A673 (cell line): ENCODE measurements around the gene OR2T1. TPM values are rescaled to one million over a fixed set of nuclear protein-coding genes. Genes with fewer than 3 reads are reported as not detected.

Experiments used
- Bru-seq: library from RNA; stranded (reverse); fragments of 400-500 nt; gene quantifications from one replicate; lab custom pipeline; 2021; lab: Mats Ljungman, UMichigan
- BruChase-seq, 2 experiments: library from RNA; stranded (reverse); fragments of 400-500 nt; gene quantifications; one replicate each; lab custom pipeline; 2021; lab: Mats Ljungman, UMichigan
- BruUV-seq: library from RNA; stranded (reverse); fragments of 400-500 nt; replicated peaks from 2 replicates; lab custom pipeline; 2021; lab: Mats Ljungman, UMichigan
- CTCF ChIA-PET: fragments of 300-600 bp; sonication (Branson Sonifier 250); formaldehyde crosslinking; loops from one replicate; lab custom pipeline; 2022; ENCODE audit warnings: antibody characterized with exemption; lab: Charles Lee
- POLR2A ChIA-PET: fragments of 300-600 bp; sonication (Branson Sonifier 250); formaldehyde crosslinking; loops from one replicate; lab custom pipeline; 2022; ENCODE audit warnings: antibody characterized with exemption; ENCODE audit not compliant: low non-redundant PET; lab: Charles Lee
- DNase-seq: peaks from one replicate; pipeline ENCODE4 v3.0.0-alpha.2; 2015; ENCODE audit warnings: low spot score
- H3K27ac ChIP-seq: fragments of 200-600 bp; sonication (generic); 2 replicates; pipeline ENCODE4 v1.5.1; 2016; ENCODE audit warnings: mixed run types, low read depth, mild to moderate bottlenecking, mixed read lengths, antibody characterized with exemption, low read length; ENCODE audit not compliant: poor library complexity, severe bottlenecking
- H3K27me3 ChIP-seq: fragments of 200-600 bp; sonication (generic); replicated peaks from 2 replicates; pipeline ENCODE4 v1.6.1; 2017; ENCODE audit warnings: mixed run types, low read depth, mild to moderate bottlenecking, mixed read lengths, antibody characterized with exemption, low read length; ENCODE audit not compliant: insufficient read depth, poor library complexity
- H3K36me3 ChIP-seq: fragments of 200-600 bp; sonication (generic); 2 replicates; pipeline ENCODE4 v1.6.1; 2016; ENCODE audit warnings: mixed run types, mild to moderate bottlenecking, mixed read lengths, antibody characterized with exemption, low read length; ENCODE audit not compliant: insufficient read depth, poor library complexity, severe bottlenecking
- H3K4me1 ChIP-seq: fragments of 200-600 bp; sonication (generic); 2 replicates; pipeline ENCODE4 v1.6.1; 2017; ENCODE audit warnings: mixed run types, mild to moderate bottlenecking, mixed read lengths, antibody characterized with exemption, low read length; ENCODE audit not compliant: insufficient read depth, poor library complexity, severe bottlenecking
- H3K4me3 ChIP-seq: fragments of 200-600 bp; sonication (generic); 2 replicates; pipeline ENCODE4 v1.5.1; 2016; ENCODE audit warnings: low read depth, mixed run types, mild to moderate bottlenecking, mixed read lengths, low read length; ENCODE audit not compliant: poor library complexity, severe bottlenecking
- H3K9me3 ChIP-seq: fragments of 200-600 bp; sonication (generic); 2 replicates; pipeline ENCODE4 v1.6.1; 2016; ENCODE audit warnings: mixed run types, low read depth, mild to moderate bottlenecking, mixed read lengths, antibody characterized with exemption, low read length; ENCODE audit not compliant: poor library complexity, severe bottlenecking
- EZH2 ChIP-seq: fragments of 200-600 bp; sonication (generic); IDR thresholded peaks from 2 replicates; pipeline ENCODE4 v1.6.1; 2017; ENCODE audit warnings: borderline replicate concordance, low read depth, mild to moderate bottlenecking, mixed read lengths, antibody characterized with exemption, low read length; ENCODE audit not compliant: poor library complexity, severe bottlenecking
- intact Hi-C: fragments of 100-400 bp; cut with micrococcal nuclease; formaldehyde crosslinking; loops from one replicate; pipeline ENCODE4 v1.10.0; 2022; ENCODE audit not compliant: unreplicated experiment
- long read RNA-seq: library from polyadenylated mRNA; stranded (forward); transcript quantifications from one replicate; pipeline ENCODE4 v2.0.0, GENCODE V29; 2022
- total RNA-seq: library from RNA; stranded (reverse); gene quantifications from 2 replicates; pipeline ENCODE4 v1.2.3, GENCODE V29; 2021
- TF ChIP-seq, protein P1 (sequence below): fragments of 300-800, 200-600 bp; sonication (generic); conservative IDR thresholded peaks from 2 replicates; pipeline ENCODE4 v1.5.1; 2017; ENCODE audit warnings: low read depth, mild to moderate bottlenecking, antibody characterized with exemption, low read length, moderate library complexity, mixed read lengths

The OR2T1 gene, protein sequence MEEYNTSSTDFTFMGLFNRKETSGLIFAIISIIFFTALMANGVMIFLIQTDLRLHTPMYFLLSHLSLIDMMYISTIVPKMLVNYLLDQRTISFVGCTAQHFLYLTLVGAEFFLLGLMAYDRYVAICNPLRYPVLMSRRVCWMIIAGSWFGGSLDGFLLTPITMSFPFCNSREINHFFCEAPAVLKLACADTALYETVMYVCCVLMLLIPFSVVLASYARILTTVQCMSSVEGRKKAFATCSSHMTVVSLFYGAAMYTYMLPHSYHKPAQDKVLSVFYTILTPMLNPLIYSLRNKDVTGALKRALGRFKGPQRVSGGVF
- total RNA-seq (not detected in 2 replicates), Bru-seq, nascent RNA (percentile 12 among the genes with signal in this experiment), BruChase-seq, experiment 1, labeled RNA remaining after a 2-hour chase (not detected), BruChase-seq, experiment 2, labeled RNA remaining after a 6-hour chase (percentile 12 among the genes with signal in this experiment)
- long read RNA-seq: 0 reads

DNA sequence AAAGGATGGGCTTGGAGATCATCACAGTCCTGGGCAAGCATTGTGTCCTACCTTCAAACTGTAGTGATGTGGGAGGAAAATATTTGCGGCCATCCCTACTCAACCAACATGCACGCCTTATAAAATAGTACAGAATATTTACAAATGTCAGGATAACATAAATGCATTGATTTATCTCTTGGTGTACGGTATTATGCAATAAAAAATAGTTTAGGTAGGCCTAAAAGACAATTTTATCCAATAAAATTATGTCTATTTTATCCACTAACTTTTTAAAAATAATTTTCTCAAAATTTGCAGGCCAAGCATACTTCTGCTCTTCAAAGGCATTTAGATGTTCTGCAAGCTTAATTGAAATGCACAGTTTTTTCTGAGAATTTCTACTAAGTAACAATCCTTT is at the start of gene OR2T1:
Gene OR2T1, plus strand, starts transcription at position 301 of the 400 bp plus-strand sequence. CDS start 3,100 bp downstream, outside the sequence.
- intact Hi-C loops: no loop called here
- DNase-seq: no peak
- ChIA-PET POLR2A (no interaction called here), CTCF (no interaction called here)
- H3K4me3 ChIP-seq: no peak within 1 kb of the TSS
- TF ChIP-seq, protein P1, sequence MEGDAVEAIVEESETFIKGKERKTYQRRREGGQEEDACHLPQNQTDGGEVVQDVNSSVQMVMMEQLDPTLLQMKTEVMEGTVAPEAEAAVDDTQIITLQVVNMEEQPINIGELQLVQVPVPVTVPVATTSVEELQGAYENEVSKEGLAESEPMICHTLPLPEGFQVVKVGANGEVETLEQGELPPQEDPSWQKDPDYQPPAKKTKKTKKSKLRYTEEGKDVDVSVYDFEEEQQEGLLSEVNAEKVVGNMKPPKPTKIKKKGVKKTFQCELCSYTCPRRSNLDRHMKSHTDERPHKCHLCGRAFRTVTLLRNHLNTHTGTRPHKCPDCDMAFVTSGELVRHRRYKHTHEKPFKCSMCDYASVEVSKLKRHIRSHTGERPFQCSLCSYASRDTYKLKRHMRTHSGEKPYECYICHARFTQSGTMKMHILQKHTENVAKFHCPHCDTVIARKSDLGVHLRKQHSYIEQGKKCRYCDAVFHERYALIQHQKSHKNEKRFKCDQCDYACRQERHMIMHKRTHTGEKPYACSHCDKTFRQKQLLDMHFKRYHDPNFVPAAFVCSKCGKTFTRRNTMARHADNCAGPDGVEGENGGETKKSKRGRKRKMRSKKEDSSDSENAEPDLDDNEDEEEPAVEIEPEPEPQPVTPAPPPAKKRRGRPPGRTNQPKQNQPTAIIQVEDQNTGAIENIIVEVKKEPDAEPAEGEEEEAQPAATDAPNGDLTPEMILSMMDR: no peak
- no peak for TF ChIP-seq EZH2
- H3K27ac ChIP-seq: no peak within 1 kb of the TSS
- no peaks in the 10 kb centered on the region for H3K27me3 ChIP-seq
- H3K9me3 ChIP-seq: no peaks in the 10 kb centered on the region
- no peaks in the 10 kb centered on the region for H3K4me1 ChIP-seq
- BruUV-seq: no TSS peak
- no peaks in the 10 kb centered on the region for H3K36me3 ChIP-seq

DNA sequence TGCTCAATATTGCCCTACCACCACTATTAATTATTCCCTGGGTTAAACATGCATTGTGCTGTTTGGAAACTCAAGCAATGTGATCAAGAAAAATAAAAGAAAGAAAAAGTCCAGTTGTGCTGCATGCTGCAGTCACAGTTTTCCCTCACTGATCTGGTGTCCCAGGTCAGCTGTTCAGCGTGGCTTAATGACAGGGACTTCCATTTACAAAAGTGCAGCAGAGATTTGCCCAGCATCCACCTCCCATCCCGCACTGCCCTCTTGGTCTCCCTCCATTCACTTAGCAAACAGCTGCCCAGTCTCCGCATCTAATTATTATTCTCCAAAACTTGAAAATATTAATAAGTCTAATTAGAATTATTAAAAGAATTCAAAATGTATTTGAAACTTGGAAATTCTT is 43.4 kb upstream of the OR2T1 start:
- peaks cover 1% of the 10 kb centered on the region for H3K9me3 ChIP-seq
- H3K27me3 ChIP-seq: peaks cover 14% of the 10 kb centered on the region
- H3K27ac ChIP-seq: no peak overlapping the region
- H3K4me1 ChIP-seq: no peaks in the 10 kb centered on the region
- intact Hi-C loops: no loop called here
- ChIA-PET CTCF (no interaction called here), POLR2A (no interaction called here)
- no TSS peak for BruUV-seq
- no peak for DNase-seq
- TF ChIP-seq, protein P1: no peak
- no peak for TF ChIP-seq EZH2
- H3K4me3 ChIP-seq: no peak overlapping the region
- no peaks in the 10 kb centered on the region for H3K36me3 ChIP-seq

DNA sequence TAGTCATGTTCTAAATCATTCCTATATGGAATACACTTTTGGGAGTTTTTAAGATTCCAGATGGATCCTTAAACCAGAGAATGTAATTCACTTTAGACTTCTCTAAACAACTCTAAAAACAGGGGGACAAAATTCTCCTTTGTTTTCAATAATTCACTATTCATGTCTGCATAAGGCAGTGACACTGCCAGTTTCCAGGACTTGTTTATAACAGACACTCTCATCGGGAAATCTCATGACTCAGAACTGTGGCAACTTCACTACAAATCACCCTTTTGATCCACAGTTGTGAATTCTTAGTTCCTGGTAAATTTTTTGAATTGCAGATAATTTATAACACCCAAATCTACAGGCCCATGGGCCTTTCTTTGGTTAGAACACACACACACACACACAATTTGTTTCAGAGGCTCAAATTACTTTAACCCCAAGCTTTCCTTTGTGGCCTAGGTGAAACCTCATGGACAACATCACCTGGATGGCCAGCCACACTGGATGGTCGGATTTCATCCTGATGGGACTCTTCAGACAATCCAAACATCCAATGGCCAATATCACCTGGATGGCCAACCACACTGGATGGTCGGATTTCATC is 41.6 kb upstream of the OR2T1 start, which contains the start of gene OR2T4:
Gene OR2T4, plus strand, starts transcription at position 545 of the 595 bp plus-strand sequence. Its CDS starts 0 bp downstream, at position 545.
- ChIA-PET POLR2A (no interaction called here), CTCF (no interaction called here)
- Histone ChIP-seq H3K4me1 (no peaks in the 10 kb centered on the region), H3K36me3 (no peaks in the 10 kb centered on the region), H3K27ac (no peak within 1 kb of the TSS), H3K27me3 (peaks cover 14% of the 10 kb centered on the region), H3K9me3 (peaks cover 5% of the 10 kb centered on the region), H3K4me3 (no peak within 1 kb of the TSS)
- intact Hi-C loops: no loop called here
- no TSS peak for BruUV-seq
- no peak for DNase-seq
- TF ChIP-seq EZH2: no peak
- TF ChIP-seq, protein P1: no peak
